HepG2 (cell line): ENCODE results near the gene MRPL20. TPM values are rescaled to one million over a fixed set of nuclear protein-coding genes. Genes with fewer than 3 reads are reported as not detected.

Experiments used
- ADNP ChIP-seq: sonication (generic); formaldehyde crosslinking; IDR thresholded peaks from 2 replicates; pipeline ENCODE4 v1.4.0; 2020; ENCODE audit warnings: missing genetic modification reagents
- DZIP1 ChIP-seq: sonication (generic); formaldehyde crosslinking; IDR thresholded peaks from 2 replicates; pipeline ENCODE4 v1.5.0; 2020; ENCODE audit warnings: mild to moderate bottlenecking, missing genetic modification reagents
- ESRRA ChIP-seq: sonication (generic); formaldehyde crosslinking; IDR thresholded peaks from 2 replicates; pipeline ENCODE4 v1.5.1; 2020; ENCODE audit warnings: mild to moderate bottlenecking, low read depth, missing genetic modification reagents
- GFI1 ChIP-seq: sonication (generic); formaldehyde crosslinking; IDR thresholded peaks from 2 replicates; pipeline ENCODE4 v1.5.0; 2020; ENCODE audit warnings: missing genetic modification reagents, mild to moderate bottlenecking, borderline replicate concordance
- KMT2B ChIP-seq: IDR thresholded peaks from 2 replicates; pipeline ENCODE4 v1.6.1; 2016; ENCODE audit warnings: missing genetic modification reagents, missing compliant biosample characterization
- PBX3 ChIP-seq: sonication (generic); formaldehyde crosslinking; IDR thresholded peaks from 2 replicates; pipeline ENCODE4 v1.8.1; 2023; ENCODE audit warnings: missing genetic modification reagents, inconsistent platforms, borderline replicate concordance
- PHF8 ChIP-seq: sonication (generic); formaldehyde crosslinking; IDR thresholded peaks from 2 replicates; pipeline ENCODE4 v1.5.0; 2020; ENCODE audit warnings: missing genetic modification reagents
- TOPORS ChIP-seq: sonication (generic); formaldehyde crosslinking; IDR thresholded peaks from 2 replicates; pipeline ENCODE4 v1.8.0; 2023; ENCODE audit warnings: mild to moderate bottlenecking, missing genetic modification reagents
- ZNF235 ChIP-seq: sonication (generic); formaldehyde crosslinking; IDR thresholded peaks from 2 replicates; pipeline ENCODE4 v1.8.1; 2023; ENCODE audit warnings: mild to moderate bottlenecking, missing genetic modification reagents, borderline replicate concordance
- ZNF251 ChIP-seq: sonication (generic); formaldehyde crosslinking; IDR thresholded peaks from 2 replicates; pipeline ENCODE4 v1.9.0; 2021; ENCODE audit warnings: mild to moderate bottlenecking, missing genetic modification reagents
- polyA plus RNA-seq, 8 experiments: library from polyadenylated mRNA; depleted of rRNA in 3 of 8; stranded (reverse) in 7 of 8; unstranded in 1 of 8; fragments of >200 nt; fragmentation: Illumina TruSeq in 4 of 8; extraction: Trizol in 4 of 8; gene quantifications; 2 replicates each; pipeline versions ENCODE4 v1.2.1 to v1.2.3, GENCODE V29; 2011 to 2016; ENCODE audit warnings: low read depth in 4 of 8, missing spikeins in 1 of 8, mixed read lengths in 1 of 8; ENCODE audit not compliant: insufficient read depth in 1 of 8
- total RNA-seq, 5 experiments: library from RNA; depleted of rRNA; stranded (reverse); fragments of >200 nt; fragmentation: Illumina TruSeq; extraction: Trizol; gene quantifications; 2 replicates each; pipeline ENCODE4 v1.2.3, GENCODE V29; 2016; ENCODE audit warnings: low read depth in 1 of 5
- TF ChIP-seq, protein P1 (sequence below): sonication (generic); formaldehyde crosslinking; IDR thresholded peaks from 2 replicates; pipeline ENCODE4 v1.4.0; 2020; ENCODE audit warnings: missing genetic modification reagents
- TF ChIP-seq, protein P2 (sequence below): fragments of 450-650 bp; IDR thresholded peaks from 2 replicates; pipeline ENCODE4 v1.6.1; 2017; ENCODE audit warnings: mild to moderate bottlenecking
- TF ChIP-seq, protein P3 (sequence below): IDR thresholded peaks from 2 replicates; pipeline ENCODE4 v1.6.1; 2016; ENCODE audit warnings: low read depth, missing genetic modification reagents, missing compliant biosample characterization

The MRPL20 gene
- total and polyA plus RNA-seq, 2 of the 13 experiments (the other 11 are each of a cell fraction or from before 2014, with no cell fraction given): 59.2 to 127 TPM

GRCh38 chr1:1432951-1433803 is 26.1 kb upstream of the MRPL20 start (continued):
- no peak for TF ChIP-seq DZIP1 (CRISPR knock-in tag)
- TF ChIP-seq TOPORS (CRISPR knock-in tag): 0 out of 2 replicates have a peak, but pooled peaks have one; percentile 29
- TF ChIP-seq, protein P1, sequence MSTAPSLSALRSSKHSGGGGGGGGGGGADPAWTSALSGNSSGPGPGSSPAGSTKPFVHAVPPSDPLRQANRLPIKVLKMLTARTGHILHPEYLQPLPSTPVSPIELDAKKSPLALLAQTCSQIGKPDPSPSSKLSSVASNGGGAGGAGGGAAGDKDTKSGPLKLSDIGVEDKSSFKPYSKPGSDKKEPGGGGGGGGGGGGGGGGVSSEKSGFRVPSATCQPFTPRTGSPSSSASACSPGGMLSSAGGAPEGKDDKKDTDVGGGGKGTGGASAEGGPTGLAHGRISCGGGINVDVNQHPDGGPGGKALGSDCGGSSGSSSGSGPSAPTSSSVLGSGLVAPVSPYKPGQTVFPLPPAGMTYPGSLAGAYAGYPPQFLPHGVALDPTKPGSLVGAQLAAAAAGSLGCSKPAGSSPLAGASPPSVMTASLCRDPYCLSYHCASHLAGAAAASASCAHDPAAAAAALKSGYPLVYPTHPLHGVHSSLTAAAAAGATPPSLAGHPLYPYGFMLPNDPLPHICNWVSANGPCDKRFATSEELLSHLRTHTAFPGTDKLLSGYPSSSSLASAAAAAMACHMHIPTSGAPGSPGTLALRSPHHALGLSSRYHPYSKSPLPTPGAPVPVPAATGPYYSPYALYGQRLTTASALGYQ (CRISPR knock-in tag): peak; percentile 84
- TF ChIP-seq ZNF251 (CRISPR knock-in tag): no peak
- TF ChIP-seq, protein P2, sequence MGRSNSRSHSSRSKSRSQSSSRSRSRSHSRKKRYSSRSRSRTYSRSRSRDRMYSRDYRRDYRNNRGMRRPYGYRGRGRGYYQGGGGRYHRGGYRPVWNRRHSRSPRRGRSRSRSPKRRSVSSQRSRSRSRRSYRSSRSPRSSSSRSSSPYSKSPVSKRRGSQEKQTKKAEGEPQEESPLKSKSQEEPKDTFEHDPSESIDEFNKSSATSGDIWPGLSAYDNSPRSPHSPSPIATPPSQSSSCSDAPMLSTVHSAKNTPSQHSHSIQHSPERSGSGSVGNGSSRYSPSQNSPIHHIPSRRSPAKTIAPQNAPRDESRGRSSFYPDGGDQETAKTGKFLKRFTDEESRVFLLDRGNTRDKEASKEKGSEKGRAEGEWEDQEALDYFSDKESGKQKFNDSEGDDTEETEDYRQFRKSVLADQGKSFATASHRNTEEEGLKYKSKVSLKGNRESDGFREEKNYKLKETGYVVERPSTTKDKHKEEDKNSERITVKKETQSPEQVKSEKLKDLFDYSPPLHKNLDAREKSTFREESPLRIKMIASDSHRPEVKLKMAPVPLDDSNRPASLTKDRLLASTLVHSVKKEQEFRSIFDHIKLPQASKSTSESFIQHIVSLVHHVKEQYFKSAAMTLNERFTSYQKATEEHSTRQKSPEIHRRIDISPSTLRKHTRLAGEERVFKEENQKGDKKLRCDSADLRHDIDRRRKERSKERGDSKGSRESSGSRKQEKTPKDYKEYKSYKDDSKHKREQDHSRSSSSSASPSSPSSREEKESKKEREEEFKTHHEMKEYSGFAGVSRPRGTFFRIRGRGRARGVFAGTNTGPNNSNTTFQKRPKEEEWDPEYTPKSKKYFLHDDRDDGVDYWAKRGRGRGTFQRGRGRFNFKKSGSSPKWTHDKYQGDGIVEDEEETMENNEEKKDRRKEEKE: no peak
- TF ChIP-seq, protein P3, sequence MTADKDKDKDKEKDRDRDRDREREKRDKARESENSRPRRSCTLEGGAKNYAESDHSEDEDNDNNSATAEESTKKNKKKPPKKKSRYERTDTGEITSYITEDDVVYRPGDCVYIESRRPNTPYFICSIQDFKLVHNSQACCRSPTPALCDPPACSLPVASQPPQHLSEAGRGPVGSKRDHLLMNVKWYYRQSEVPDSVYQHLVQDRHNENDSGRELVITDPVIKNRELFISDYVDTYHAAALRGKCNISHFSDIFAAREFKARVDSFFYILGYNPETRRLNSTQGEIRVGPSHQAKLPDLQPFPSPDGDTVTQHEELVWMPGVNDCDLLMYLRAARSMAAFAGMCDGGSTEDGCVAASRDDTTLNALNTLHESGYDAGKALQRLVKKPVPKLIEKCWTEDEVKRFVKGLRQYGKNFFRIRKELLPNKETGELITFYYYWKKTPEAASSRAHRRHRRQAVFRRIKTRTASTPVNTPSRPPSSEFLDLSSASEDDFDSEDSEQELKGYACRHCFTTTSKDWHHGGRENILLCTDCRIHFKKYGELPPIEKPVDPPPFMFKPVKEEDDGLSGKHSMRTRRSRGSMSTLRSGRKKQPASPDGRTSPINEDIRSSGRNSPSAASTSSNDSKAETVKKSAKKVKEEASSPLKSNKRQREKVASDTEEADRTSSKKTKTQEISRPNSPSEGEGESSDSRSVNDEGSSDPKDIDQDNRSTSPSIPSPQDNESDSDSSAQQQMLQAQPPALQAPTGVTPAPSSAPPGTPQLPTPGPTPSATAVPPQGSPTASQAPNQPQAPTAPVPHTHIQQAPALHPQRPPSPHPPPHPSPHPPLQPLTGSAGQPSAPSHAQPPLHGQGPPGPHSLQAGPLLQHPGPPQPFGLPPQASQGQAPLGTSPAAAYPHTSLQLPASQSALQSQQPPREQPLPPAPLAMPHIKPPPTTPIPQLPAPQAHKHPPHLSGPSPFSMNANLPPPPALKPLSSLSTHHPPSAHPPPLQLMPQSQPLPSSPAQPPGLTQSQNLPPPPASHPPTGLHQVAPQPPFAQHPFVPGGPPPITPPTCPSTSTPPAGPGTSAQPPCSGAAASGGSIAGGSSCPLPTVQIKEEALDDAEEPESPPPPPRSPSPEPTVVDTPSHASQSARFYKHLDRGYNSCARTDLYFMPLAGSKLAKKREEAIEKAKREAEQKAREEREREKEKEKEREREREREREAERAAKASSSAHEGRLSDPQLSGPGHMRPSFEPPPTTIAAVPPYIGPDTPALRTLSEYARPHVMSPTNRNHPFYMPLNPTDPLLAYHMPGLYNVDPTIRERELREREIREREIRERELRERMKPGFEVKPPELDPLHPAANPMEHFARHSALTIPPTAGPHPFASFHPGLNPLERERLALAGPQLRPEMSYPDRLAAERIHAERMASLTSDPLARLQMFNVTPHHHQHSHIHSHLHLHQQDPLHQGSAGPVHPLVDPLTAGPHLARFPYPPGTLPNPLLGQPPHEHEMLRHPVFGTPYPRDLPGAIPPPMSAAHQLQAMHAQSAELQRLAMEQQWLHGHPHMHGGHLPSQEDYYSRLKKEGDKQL (CRISPR knock-in tag): peak; percentile 63; the same call in 1 of the 2 replicates
- no peak for TF ChIP-seq PBX3 (CRISPR knock-in tag)
- peak; percentile 54; the same call in 1 of the 2 replicates for TF ChIP-seq KMT2B (CRISPR knock-in tag)
- peak; percentile 91 for TF ChIP-seq GFI1
- TF ChIP-seq ZNF235 (CRISPR knock-in tag): peak; percentile 75; the same call in 1 of the 2 replicates
- TF ChIP-seq PHF8 (CRISPR knock-in tag): peak; percentile 55
- TF ChIP-seq ADNP (CRISPR knock-in tag): no peak
- peak; percentile 95 for TF ChIP-seq ESRRA (CRISPR knock-in tag)
